Breast epithelium (tissue), 4 donors: ENCODE results near the gene NAPB. TPM values are rescaled to one million over a fixed set of nuclear protein-coding genes. Genes with fewer than 3 reads are reported as not detected.

Source experiments
- DNase-seq, 2 donors: peaks; one replicate each; pipeline ENCODE4 v3.0.0-alpha.2; 2019; ENCODE audit warnings: low spot score in 2 of 2
- H3K27ac ChIP-seq, 2 donors: fragments of 200-600 bp; sonication (generic) in 1 of 2; one replicate each; pipeline ENCODE4 v1.5.1; 2016 to 2019; ENCODE audit warnings: mild to moderate bottlenecking in 1 of 2
- H3K27me3 ChIP-seq, 2 donors: fragments of 200-600 bp; sonication (generic) in 1 of 2; one replicate each; pipeline versions ENCODE4 v1.5.1 to v1.6.0; 2017 to 2019; ENCODE audit warnings: control low read depth in 1 of 2, mild to moderate bottlenecking in 1 of 2
- H3K36me3 ChIP-seq: fragments of 200-600 bp; one replicate; pipeline ENCODE4 v1.5.1; 2019
- H3K4me1 ChIP-seq, 2 donors: fragments of 200-600 bp; sonication (generic); one replicate each; pipeline ENCODE4 v1.5.1; 2016 to 2019; ENCODE audit warnings: control low read depth in 1 of 2
- H3K4me3 ChIP-seq, 3 donors: fragments of 200-600 bp; sonication (generic); 1 replicate in 2 of 3; 2 replicates in 1 of 3; pipeline ENCODE4 v1.5.1; 2016 to 2019; ENCODE audit warnings: mild to moderate bottlenecking in 3 of 3, moderate library complexity in 2 of 3
- H3K9me3 ChIP-seq, 2 donors: fragments of 200-600 bp; sonication (generic) in 1 of 2; one replicate each; pipeline ENCODE4 v1.5.1; 2016 to 2019; ENCODE audit warnings: control low read depth in 1 of 2
- POLR2A ChIP-seq: fragments of 450-650 bp; IDR thresholded peaks from one replicate; pipeline ENCODE4 v1.6.1; 2016; ENCODE audit warnings: antibody characterized with exemption, mild to moderate bottlenecking, moderate library complexity
- POLR2AphosphoS5 ChIP-seq, 3 donors: sonication (generic); formaldehyde crosslinking; IDR thresholded peaks; one replicate each; pipeline ENCODE4 v1.6.1; 2017; ENCODE audit warnings: antibody characterized with exemption in 3 of 3
- intact Hi-C: fragments of 100-400 bp; cut with DNase I; formaldehyde crosslinking; loops from one replicate; pipeline ENCODE4 v1.15.1; 2023; ENCODE audit warnings: low total_unique reads
- total RNA-seq, 3 donors: library from RNA; depleted of rRNA; stranded (reverse); fragments of >200 nt; gene quantifications; one replicate each; pipeline ENCODE4 v1.1.0, GENCODE V29; 2016
- TF ChIP-seq, protein P1 (sequence below), 3 donors: fragments of 450-650 bp; IDR thresholded peaks; one replicate each; pipeline ENCODE4 v1.5.1; 2016 to 2017; ENCODE audit warnings: antibody characterized with exemption in 3 of 3, mild to moderate bottlenecking in 3 of 3, moderate library complexity in 3 of 3

NAPB gene
- total RNA-seq, 3 donors from 2014 or later = 10.4 to 20.1 (median 16.1) TPM

DNA sequence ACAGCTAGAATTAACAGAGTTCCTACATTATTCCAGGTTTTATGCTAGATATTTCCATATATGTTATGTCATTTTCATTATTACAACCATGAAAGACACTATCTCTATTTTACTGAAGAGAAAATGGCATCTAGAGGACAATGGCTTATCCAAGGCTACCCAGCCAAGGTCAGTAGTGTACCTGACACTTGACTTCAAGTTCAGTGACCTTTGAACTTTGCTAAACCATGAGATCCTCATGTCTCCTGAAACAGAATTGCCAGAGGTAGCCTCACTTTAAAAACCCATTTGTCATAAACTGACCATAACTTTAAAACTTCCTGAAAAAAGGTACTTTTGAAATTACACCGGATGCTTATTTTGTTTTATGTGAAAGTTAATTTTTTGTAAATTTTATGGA, 14.4 kb downstream of the NAPB start:
- Histone ChIP-seq H3K9me3 (no peaks in the 10 kb centered on the region), H3K4me1 (no peaks in the 10 kb centered on the region), H3K4me3 (no peak overlapping the region), H3K36me3 (no peaks in the 10 kb centered on the region), H3K27ac (no peak overlapping the region), H3K27me3 (no peaks in the 10 kb centered on the region)
- TF ChIP-seq POLR2AphosphoS5 (IDR thresholded peaks at IDR 0.05) (no peak), POLR2A (no peak)
- TF ChIP-seq, protein P1, sequence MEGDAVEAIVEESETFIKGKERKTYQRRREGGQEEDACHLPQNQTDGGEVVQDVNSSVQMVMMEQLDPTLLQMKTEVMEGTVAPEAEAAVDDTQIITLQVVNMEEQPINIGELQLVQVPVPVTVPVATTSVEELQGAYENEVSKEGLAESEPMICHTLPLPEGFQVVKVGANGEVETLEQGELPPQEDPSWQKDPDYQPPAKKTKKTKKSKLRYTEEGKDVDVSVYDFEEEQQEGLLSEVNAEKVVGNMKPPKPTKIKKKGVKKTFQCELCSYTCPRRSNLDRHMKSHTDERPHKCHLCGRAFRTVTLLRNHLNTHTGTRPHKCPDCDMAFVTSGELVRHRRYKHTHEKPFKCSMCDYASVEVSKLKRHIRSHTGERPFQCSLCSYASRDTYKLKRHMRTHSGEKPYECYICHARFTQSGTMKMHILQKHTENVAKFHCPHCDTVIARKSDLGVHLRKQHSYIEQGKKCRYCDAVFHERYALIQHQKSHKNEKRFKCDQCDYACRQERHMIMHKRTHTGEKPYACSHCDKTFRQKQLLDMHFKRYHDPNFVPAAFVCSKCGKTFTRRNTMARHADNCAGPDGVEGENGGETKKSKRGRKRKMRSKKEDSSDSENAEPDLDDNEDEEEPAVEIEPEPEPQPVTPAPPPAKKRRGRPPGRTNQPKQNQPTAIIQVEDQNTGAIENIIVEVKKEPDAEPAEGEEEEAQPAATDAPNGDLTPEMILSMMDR (IDR thresholded peaks at IDR 0.05) = no peak
- intact Hi-C loops = no loop called here
- DNase-seq = no peak

DNA sequence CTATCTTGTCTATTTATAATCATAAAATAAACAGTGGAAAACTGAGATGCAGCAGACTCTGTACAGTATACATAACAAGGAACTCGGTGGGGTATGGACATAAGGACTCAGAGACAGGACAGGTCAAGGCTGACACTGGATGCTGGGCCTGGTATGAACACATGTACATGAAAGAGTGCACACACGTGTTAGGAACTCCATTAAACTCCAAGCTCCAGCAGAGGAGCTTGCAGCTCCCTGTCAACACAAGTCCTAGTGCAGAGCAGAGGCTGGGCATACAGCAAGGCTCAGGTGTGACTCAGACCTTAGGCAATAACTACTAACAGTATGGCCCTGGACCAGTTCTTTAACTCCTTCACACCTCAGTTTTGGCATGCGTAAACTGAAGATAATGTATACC, 17.1 kb downstream of the NAPB start:
- no peak for TF ChIP-seq POLR2A
- TF ChIP-seq, protein P1 (IDR thresholded peaks at IDR 0.05) = no peak
- no peak for TF ChIP-seq POLR2AphosphoS5 (IDR thresholded peaks at IDR 0.05)
- no peak for DNase-seq
- no peaks in the 10 kb centered on the region for H3K4me1 ChIP-seq
- H3K36me3 ChIP-seq = no peaks in the 10 kb centered on the region
- H3K27ac ChIP-seq = no peak overlapping the region
- no peaks in the 10 kb centered on the region for H3K9me3 ChIP-seq
- H3K27me3 ChIP-seq = no peaks in the 10 kb centered on the region
- intact Hi-C loops = loop anchor here (2.0 kb wide), 1 partner anchor 43 kb away; no protein-coding TSS in a partner anchor
- H3K4me3 ChIP-seq = no peak overlapping the region

DNA sequence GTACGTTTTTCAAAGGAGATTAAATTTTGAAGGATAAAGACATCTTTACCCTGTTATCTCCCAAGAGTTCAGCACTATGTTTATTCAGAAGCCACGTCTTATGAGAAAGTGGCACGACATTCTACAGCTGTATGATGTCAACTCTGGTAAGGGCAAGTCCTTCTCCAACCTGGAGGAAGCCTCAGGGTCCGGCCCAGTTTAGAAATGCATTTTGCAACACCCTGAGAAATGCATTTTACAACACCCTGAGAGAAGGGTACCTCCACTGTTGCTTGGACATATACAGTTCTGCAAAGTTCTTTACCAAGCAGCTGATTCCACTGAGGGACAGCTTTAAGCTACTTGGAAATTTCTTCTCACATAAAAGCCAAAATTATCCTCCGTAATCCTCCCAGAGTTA, 17.5 kb downstream of the NAPB start:
- Histone ChIP-seq H3K9me3 (no peaks in the 10 kb centered on the region), H3K4me1 (no peaks in the 10 kb centered on the region), H3K4me3 (no peak overlapping the region), H3K27ac (no peak overlapping the region), H3K36me3 (no peaks in the 10 kb centered on the region), H3K27me3 (no peaks in the 10 kb centered on the region)
- intact Hi-C loops = loop anchor here (2.0 kb wide), 1 partner anchor 43 kb away; no protein-coding TSS in a partner anchor
- TF ChIP-seq, protein P1 (IDR thresholded peaks at IDR 0.05) = no peak
- no peak for DNase-seq

DNA sequence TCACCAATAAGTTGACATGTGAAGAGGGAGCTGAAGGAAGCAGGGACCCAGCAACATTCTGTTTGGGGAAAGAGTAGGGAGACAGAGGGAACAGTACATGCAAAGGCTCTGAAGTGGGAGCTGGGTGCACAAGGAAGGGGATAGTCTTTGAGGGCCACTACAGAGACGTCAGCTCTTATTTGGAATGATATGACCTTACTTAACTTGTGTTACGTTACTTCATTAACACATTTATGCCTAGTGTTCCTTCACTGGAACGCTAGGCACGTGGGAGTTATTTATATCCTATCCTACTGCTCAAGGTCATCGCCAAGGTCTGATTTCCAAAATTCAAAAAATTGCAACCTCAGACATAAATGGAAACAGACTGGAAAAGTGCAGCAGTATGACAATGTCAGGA, 20.2 kb downstream of the NAPB start:
- H3K9me3 ChIP-seq = no peaks in the 10 kb centered on the region
- no peaks in the 10 kb centered on the region for H3K36me3 ChIP-seq
- H3K27ac ChIP-seq = no peak overlapping the region
- TF ChIP-seq, protein P1 (IDR thresholded peaks at IDR 0.05) = no peak
- TF ChIP-seq POLR2A = no peak
- intact Hi-C loops = no loop called here
- no peaks in the 10 kb centered on the region for H3K4me1 ChIP-seq
- no peak for DNase-seq
- no peak overlapping the region for H3K4me3 ChIP-seq
- no peaks in the 10 kb centered on the region for H3K27me3 ChIP-seq

DNA sequence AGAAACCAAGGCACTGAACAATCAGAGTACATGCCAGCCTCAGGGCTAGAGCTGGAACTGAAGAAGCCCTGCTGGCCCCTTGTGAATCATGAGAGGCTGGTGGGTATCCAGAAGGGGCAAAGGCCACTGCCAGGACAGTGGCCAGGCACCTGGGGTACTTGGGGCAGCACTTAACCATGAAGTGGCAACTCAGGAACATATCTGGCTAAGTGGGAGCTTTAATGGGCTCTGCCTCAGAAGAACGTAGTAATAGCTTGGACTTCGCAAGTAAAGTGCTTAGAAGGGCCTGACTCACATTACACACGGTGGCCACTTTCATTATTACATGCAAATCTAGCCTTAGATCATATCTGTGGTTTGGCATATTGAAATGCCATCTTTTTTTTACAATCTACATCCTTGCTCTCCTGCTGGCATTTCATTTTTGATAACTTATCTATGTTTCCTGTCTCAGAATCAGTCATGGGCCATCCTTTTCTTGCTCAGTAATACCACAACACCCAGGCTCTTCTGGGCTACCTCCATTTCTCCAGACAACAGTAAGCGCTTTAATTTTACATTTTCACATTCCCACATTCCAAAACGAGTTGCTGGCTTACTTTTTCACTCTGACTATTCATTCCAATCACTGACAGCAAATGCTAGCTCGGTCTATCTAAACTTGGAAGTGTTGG, 21.6 kb downstream of the NAPB start:
- no peaks in the 10 kb centered on the region for H3K4me1 ChIP-seq
- no peaks in the 10 kb centered on the region for H3K27me3 ChIP-seq
- intact Hi-C loops = no loop called here
- H3K9me3 ChIP-seq = no peaks in the 10 kb centered on the region
- no peaks in the 10 kb centered on the region for H3K36me3 ChIP-seq
- TF ChIP-seq POLR2A (no peak), POLR2AphosphoS5 (IDR thresholded peaks at IDR 0.05) (no peak)
- TF ChIP-seq, protein P1 (IDR thresholded peaks at IDR 0.05) = no peak
- DNase-seq = no peak
- no peak overlapping the region for H3K4me3 ChIP-seq
- no peak overlapping the region for H3K27ac ChIP-seq
